SU-DHL-6 (cell line): ENCODE results near the gene NPEPL1.

Source experiments
- H2AFZ ChIP-seq: fragments of 200-600 bp; sonication (generic); 2 replicates; pipeline ENCODE4 v1.6.1; 2014; ENCODE audit warnings: low read depth, mild to moderate bottlenecking, moderate library complexity, mixed read lengths, antibody characterized with exemption, low read length; ENCODE audit not compliant: severe bottlenecking
- H3F3A ChIP-seq: fragments of 200-600 bp; shearing (Covaris generic); 2 replicates; pipeline ENCODE4 v1.6.0; 2016; ENCODE audit warnings: antibody characterized with exemption, mild to moderate bottlenecking; ENCODE audit not compliant: insufficient read depth
- H3K27ac ChIP-seq: fragments of 200-600 bp; sonication (generic); 2 replicates; pipeline ENCODE4 v1.5.1; 2016; ENCODE audit warnings: low read depth, mild to moderate bottlenecking, low read length, moderate library complexity, mixed read lengths
- H3K27me3 ChIP-seq: fragments of 200-600 bp; sonication (generic), shearing (Covaris generic); 2 replicates; pipeline ENCODE4 v1.6.0; 2014; ENCODE audit warnings: mild to moderate bottlenecking, low read length
- H3K36me3 ChIP-seq: fragments of 200-600 bp; sonication (generic); 2 replicates; pipeline ENCODE4 v1.6.1; 2014; ENCODE audit warnings: mild to moderate bottlenecking, low read length, mixed read lengths
- H3K4me2 ChIP-seq: fragments of 300-600, 200-600 bp; shearing (Covaris generic), sonication (generic); 2 replicates; pipeline ENCODE4 v1.6.0; 2014; ENCODE audit warnings: low read length, low read depth, mild to moderate bottlenecking; ENCODE audit not compliant: poor library complexity, severe bottlenecking
- H3K4me3 ChIP-seq: fragments of 200-600 bp; sonication (generic); 2 replicates; pipeline ENCODE4 v1.5.1; 2014; ENCODE audit warnings: antibody characterized with exemption, low read length, mild to moderate bottlenecking, mixed read lengths; ENCODE audit not compliant: insufficient read depth, poor library complexity, severe bottlenecking
- H3K79me2 ChIP-seq: fragments of 200-600 bp; sonication (generic); 2 replicates; pipeline ENCODE4 v1.6.1; 2014; ENCODE audit warnings: mild to moderate bottlenecking, low read length, moderate library complexity; ENCODE audit not compliant: insufficient read depth
- H3K9ac ChIP-seq: fragments of 200-600 bp; sonication (generic); 2 replicates; pipeline ENCODE4 v1.7.0; 2014; ENCODE audit warnings: mild to moderate bottlenecking, low read length
- H3K9me2 ChIP-seq: fragments of 200-600 bp; sonication (generic); replicated peaks from 2 replicates; pipeline ENCODE4 v1.6.1; 2014; ENCODE audit warnings: low read length; ENCODE audit not compliant: insufficient read depth
- H3K9me3 ChIP-seq: fragments of 200-600 bp; sonication (generic); 2 replicates; pipeline ENCODE4 v1.6.1; 2014; ENCODE audit warnings: low read length, mixed read lengths; ENCODE audit not compliant: insufficient read depth
- H4K20me1 ChIP-seq: fragments of 200-600 bp; sonication (generic); 2 replicates; pipeline ENCODE4 v1.6.1; 2014; ENCODE audit warnings: low read depth, mild to moderate bottlenecking, antibody characterized with exemption, low read length, moderate library complexity, mixed read lengths
- CTCF ChIP-seq: fragments of 200-600 bp; sonication (generic); IDR thresholded peaks from one replicate; pipeline ENCODE4 v1.5.1; 2017; ENCODE audit warnings: antibody characterized with exemption, mild to moderate bottlenecking, low read length, moderate library complexity; ENCODE audit not compliant: insufficient read depth, poor library complexity, severe bottlenecking
- EZH2phosphoT487 ChIP-seq: fragments of 200-600 bp; sonication (generic), shearing (Covaris generic); conservative IDR thresholded peaks from 2 replicates; pipeline ENCODE4 v1.6.1; 2018; ENCODE audit warnings: mild to moderate bottlenecking, antibody characterized with exemption, low read length, moderate library complexity, mixed read lengths

The NPEPL1 gene

GRCh38 chr20:58706150-58706892 is 13.7 kb downstream of the NPEPL1 start:
- Histone ChIP-seq H3K36me3 (no peaks in the 10 kb centered on the region), H3F3A (no peaks in the 10 kb centered on the region), H3K4me2 (no peak overlapping the region), H3K9me2 (no peaks in the 10 kb centered on the region), H3K27me3 (no peaks in the 10 kb centered on the region), H3K9me3 (no peaks in the 10 kb centered on the region), H3K9ac (no peak overlapping the region), H3K27ac (no peak overlapping the region), H3K4me3 (no peak overlapping the region), H3K79me2 (no peaks in the 10 kb centered on the region), H4K20me1 (no peaks in the 10 kb centered on the region), H2AFZ (no peak overlapping the region)
- TF ChIP-seq EZH2phosphoT487: no peak
- no peak for TF ChIP-seq CTCF

GRCh38 chr20:58706975-58707681 is 14.5 kb downstream of the NPEPL1 start:
- Histone ChIP-seq H3K9me2 (no peaks in the 10 kb centered on the region), H3F3A (no peaks in the 10 kb centered on the region), H3K79me2 (no peaks in the 10 kb centered on the region), H3K36me3 (no peaks in the 10 kb centered on the region), H3K4me2 (no peak overlapping the region), H3K9ac (no peak overlapping the region), H4K20me1 (no peaks in the 10 kb centered on the region), H3K4me3 (no peak overlapping the region), H3K27ac (no peak overlapping the region), H3K27me3 (no peaks in the 10 kb centered on the region), H2AFZ (no peak overlapping the region), H3K9me3 (no peaks in the 10 kb centered on the region)
- no peak for TF ChIP-seq CTCF
- no peak for TF ChIP-seq EZH2phosphoT487

GRCh38 chr20:58707770-58708169 is 15.2 kb downstream of the NPEPL1 start:
- H4K20me1 ChIP-seq: no peaks in the 10 kb centered on the region
- H3K4me3 ChIP-seq: no peak overlapping the region
- H3K9me2 ChIP-seq: no peaks in the 10 kb centered on the region
- H3K27ac ChIP-seq: no peak overlapping the region
- no peak overlapping the region for H3K4me2 ChIP-seq
- no peak overlapping the region for H3K9ac ChIP-seq
- no peaks in the 10 kb centered on the region for H3K79me2 ChIP-seq
- H3K36me3 ChIP-seq: no peaks in the 10 kb centered on the region
- H3F3A ChIP-seq: no peaks in the 10 kb centered on the region
- no peaks in the 10 kb centered on the region for H3K27me3 ChIP-seq
- H3K9me3 ChIP-seq: no peaks in the 10 kb centered on the region
- no peak for TF ChIP-seq CTCF
- H2AFZ ChIP-seq: no peak overlapping the region
